Adipose tissue (tissue), 3 donors: ENCODE results near the gene ZNF878. TPM values are rescaled to one million over a fixed set of nuclear protein-coding genes. Genes with fewer than 3 reads are reported as not detected.
"Not testable (repeated sequence)": the region's sequence is repeated elsewhere in the genome, so short reads cannot be mapped to it uniquely, and the experiment has no call there.

Source experiments
- H3K27ac ChIP-seq: one replicate; pipeline ENCODE4 v1.5.1; 2013; ENCODE audit warnings: low read depth, low read length
- WGBS, 3 donors: extraction: QIAGEN DNeasy Blood & Tissue Kit; methylation state at CpG; one replicate each; pipeline ENCODE4 v1.1.7; 2013; 5-methylcytosine and 5-hydroxymethylcytosine counted together
- polyA plus RNA-seq, 3 donors: library from polyadenylated mRNA; stranded (reverse); fragments of 200-250 nt; gene quantifications; one replicate each; pipeline ENCODE4 v1.2.3, GENCODE V29; 2013
- donor health status: healthy with polysubstance abuse.
- donor health status: Bipolar disorder and iron deficiency.
- donor health status: healthy.

Gene ZNF878
- polyA plus RNA-seq: under 1 TPM in 2 of 3 donors, not detected in 1; 0.16 to 0.31 TPM

DNA sequence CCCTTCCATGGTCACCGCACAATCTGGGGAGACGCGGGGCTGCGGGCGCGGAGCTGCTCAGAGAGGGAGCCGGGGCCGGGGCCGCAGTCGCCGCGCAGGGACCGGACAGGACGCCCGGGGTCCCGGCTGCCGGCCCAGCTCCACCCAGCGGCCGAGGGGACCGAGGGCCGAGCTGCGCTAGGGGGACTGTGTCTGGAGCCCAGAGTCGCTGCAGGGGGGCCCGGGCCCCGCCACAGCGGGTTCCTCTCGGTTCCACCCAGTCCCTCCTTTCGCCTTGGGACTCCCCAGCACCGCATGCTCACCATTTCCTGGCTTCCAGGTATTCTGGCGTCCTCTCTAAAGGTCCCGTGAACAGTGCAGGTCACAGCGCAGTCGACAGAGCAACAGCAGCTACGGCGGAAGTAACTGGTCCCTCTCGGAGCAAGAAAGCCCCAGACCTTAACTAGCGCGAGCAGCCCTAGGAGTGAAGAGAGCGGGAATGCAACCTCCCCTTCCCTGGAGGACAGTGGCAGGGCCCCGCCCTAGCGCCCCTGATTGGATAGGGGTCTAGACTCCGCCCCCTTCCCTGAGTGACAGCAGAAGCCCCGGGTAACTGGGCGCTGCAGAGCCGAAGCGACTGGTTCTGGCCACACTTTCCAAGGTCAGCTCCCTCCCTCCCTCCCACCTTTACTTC lies at the start of gene ZNF878:
TSS of gene ZNF878 (minus strand) at position 465 of the 673 bp plus-strand sequence. CDS start at position 305, 160 bp downstream.
- peak within 1 kb of the TSS; percentile 51 for H3K27ac ChIP-seq
- 0 to 1% (median 1%) methylated on average over 41 to 46 of the region's 46 CpGs for WGBS, 3 donors

DNA sequence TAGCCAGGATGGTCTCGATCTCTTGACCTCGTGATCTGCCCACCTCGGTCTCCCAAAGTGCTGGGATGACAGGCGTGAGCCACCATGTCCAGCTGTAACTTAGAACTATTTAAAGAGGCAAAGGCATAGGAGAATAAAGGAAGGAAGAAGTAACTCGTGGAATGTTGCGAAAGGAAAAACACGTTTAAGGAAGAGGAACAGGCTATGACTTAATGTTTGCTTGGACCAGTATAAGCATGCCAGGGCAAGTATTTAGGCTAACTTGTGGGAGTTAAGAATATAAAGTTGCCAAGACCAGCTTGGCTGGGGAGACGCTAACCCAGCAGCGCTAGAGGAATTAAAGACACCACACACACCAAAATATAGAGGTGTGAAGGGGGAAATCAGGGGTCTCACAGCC lies 45.3 kb upstream of the ZNF878 start:
- no peak overlapping the region for H3K27ac ChIP-seq
- WGBS, 3 donors: 79 to 86% (median 80%) methylated on average over 9 of the region's 9 CpGs

DNA sequence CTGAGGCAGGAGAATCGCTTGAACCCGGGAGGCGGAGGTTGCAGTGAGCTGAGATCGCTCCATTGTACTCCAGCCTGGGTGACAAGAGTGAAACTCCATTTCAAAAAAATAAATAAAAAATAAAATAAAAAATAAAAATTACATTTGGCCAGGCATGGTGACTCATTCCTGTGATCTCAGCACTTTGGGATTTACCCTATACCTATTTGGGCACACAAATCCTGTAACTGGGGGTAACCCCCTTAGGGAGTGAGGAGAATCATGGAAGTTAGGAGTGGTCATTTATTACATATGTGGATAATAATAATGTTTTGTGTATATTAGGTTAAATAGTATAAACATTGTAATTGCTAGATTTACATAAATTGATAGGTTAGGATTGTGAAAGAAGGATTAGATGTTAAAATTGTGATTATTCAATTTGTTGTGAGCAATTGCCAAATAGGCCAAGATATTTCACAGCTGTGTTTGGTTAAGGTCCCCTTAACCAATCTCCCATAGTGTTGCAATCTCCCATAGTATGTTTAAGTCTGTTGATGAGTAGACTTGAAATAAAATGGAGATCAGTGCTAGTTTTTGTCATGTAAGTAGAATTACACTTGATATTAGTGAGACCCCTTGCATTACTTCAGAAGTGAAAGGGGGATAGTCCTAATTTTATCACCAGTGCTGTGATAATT lies 42.5 kb upstream of the ZNF878 start:
- WGBS, 3 donors: 97 to 100% (median 98%) methylated on average over 4 of the region's 4 CpGs
- H3K27ac ChIP-seq: no peak overlapping the region

DNA sequence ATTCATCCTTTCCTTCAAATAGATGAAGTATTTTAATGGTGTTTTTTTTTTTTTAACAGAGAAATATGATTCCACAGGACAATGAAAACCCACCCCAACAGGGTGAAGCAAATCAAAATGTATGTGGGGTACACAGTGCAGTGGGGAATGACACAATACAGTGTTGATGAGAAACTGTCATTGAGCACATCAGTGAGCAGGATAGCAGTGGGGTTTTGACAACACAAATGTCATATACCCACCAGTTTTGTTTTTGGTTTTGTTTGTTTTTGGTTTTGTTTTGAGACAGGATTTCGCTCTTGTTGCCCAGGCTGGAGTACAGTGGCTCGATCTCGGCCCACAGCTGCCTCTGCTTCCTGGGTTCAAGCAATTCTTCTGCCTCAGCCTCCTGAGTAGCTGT lies 41.0 kb upstream of the ZNF878 start:
- 89 to 100% (median 95%) methylated on average over 3 of the region's 3 CpGs for WGBS, 3 donors

DNA sequence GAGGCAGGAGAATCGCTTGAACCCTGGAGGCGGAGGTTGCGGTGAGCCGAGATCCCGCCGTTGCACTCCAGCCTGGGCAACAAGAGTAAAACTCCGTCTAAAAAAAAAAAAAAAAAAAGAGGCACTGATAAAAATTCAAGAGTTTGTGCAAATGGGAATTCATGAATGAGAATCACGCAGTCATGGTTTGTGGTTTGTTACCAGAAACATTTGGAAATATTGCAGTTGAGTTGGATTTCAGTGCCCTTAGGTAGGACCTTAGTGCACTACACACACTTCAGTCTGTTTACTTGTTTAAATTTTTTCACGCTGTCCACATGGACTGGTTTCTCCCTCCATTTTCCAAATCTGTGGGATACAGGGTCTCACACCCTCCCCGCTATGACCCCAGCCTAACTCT lies 40.2 kb upstream of the ZNF878 start:
- WGBS, 3 donors: 20 to 39% (median 20%) methylated on average over 10 of the region's 10 CpGs
- H3K27ac ChIP-seq: no peak overlapping the region

More for the DNA sequence above, 41.0 kb upstream of the ZNF878 start:
- H3K27ac ChIP-seq: no peak overlapping the region

DNA sequence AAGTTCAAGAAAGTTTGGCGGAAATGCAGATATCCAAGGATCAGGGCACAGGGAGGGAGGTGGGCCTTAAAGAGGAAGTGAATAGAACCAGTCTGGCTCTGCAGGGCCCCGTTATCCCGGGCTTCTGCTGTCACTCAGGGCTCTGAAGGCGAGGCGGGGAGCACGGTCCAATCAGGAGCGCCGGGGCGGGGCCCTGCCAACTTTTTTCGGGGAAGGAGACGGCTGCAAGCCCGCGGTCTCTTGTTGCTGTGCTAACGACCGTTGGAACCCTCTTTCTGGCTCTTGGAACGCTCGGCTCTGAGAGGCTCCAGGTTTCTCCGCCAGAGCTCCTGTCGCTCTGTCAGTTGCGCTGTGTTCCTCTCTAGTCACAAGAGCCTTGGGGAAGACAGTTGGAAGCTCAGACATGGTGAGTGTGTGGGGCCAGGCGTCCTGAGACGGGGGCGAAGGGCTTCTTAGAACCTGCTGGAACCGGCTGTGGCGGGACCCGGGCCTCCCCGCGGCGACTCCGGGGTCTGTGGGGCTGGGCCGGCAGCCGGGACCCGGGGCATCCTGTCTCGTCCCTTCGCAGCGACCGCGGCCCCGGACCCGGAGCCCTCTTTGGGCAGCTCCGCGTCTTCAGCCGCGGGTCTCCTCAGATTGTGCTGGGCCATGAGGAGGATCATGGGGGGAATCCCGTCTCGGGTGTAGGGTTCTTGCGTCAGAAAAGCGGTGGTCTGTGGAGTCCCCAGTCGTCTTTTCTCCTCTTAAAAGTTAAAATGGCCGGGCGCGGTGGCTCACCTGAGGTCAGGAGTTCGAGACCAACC lies 39.5 kb upstream of the ZNF878 start:
- 0 to 1% (median 1%) methylated on average over 50 to 53 of the region's 53 CpGs for WGBS, 3 donors
- no peak overlapping the region for H3K27ac ChIP-seq

- WGBS, 3 donors: 49 to 52% (median 50%) methylated on average over 5 of the region's 5 CpGs
- H3K27ac ChIP-seq: no peak overlapping the region
Measured at GRCh38 chr19:12090807-12091206, 38.0 kb upstream of the ZNF878 start.

GRCh38 chr19:12085074-12085818 lies 32.5 kb upstream of the ZNF878 start:
- WGBS, 3 donors: 87 to 93% (median 92%) methylated on average over 5 of the region's 5 CpGs
- H3K27ac ChIP-seq: no peak overlapping the region

DNA sequence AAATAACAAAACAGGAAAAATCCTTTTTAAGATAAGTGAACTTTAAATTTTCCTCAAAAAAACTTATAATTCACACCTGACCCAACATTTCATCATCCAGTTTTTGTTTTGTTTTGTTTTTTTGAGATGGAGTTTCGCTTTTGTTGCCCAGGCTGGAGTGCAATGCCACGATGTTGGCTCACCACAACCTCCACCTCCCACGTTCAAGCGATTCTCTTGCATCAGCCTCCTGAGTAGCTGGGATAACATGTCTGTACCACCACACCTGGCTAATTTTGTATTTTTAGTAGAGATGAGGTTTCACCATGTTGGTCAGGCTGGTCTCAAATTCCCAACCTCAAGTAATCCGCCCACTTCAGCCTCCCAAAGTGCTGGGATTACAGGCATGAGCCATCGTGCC lies 30.6 kb upstream of the ZNF878 start:
- not testable (repeated sequence) for H3K27ac ChIP-seq
- WGBS, 3 donors: 95 to 99% (median 98%) methylated on average over 6 of the region's 6 CpGs

DNA sequence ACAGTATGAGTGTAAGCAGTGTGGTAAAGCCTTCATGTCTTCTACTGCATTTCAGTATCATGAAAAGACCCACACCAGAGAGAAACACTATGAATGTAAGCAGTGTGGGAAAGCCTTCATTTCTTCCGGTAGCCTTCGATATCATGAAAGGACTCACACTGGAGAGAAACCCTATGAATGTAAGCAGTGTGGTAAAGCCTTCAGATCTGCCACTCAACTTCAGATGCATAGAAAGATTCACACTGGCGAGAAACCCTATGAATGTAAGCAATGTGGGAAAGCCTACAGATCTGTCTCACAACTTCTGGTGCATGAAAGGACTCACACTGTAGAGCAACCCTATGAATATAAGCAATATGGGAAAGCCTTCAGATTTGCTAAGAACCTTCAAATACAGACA lies 24.6 kb upstream of the ZNF878 start:
- WGBS, 3 donors: 81 to 98% (median 84%) methylated on average over 3 of the region's 3 CpGs
- H3K27ac ChIP-seq: no peak overlapping the region

DNA sequence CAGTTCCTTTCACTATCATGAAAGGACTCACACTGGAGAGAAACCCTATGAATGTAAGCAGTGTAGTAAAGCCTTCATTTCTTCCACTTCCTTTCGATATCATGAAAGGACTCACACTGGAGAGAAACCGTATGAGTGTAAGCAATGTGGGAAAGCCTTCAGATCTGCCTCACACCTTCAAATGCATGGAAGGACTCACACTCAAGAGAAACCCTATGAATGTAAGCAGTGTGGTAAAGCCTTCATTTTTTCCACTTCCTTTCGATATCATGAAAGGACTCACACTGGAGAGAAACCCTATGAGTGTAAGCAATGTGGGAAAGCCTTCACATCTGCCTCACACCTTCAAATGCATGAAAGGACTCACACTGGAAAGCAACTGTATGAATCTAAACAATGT lies 23.6 kb upstream of the ZNF878 start:
- 98 to 100% (median 99%) methylated on average over 3 of the region's 3 CpGs for WGBS, 3 donors
- not testable (repeated sequence) for H3K27ac ChIP-seq

GRCh38 chr19:12075538-12076139 lies 22.9 kb upstream of the ZNF878 start:
- 93 to 96% (median 95%) methylated on average over 3 of the region's 3 CpGs for WGBS, 3 donors
- no peak overlapping the region for H3K27ac ChIP-seq

DNA sequence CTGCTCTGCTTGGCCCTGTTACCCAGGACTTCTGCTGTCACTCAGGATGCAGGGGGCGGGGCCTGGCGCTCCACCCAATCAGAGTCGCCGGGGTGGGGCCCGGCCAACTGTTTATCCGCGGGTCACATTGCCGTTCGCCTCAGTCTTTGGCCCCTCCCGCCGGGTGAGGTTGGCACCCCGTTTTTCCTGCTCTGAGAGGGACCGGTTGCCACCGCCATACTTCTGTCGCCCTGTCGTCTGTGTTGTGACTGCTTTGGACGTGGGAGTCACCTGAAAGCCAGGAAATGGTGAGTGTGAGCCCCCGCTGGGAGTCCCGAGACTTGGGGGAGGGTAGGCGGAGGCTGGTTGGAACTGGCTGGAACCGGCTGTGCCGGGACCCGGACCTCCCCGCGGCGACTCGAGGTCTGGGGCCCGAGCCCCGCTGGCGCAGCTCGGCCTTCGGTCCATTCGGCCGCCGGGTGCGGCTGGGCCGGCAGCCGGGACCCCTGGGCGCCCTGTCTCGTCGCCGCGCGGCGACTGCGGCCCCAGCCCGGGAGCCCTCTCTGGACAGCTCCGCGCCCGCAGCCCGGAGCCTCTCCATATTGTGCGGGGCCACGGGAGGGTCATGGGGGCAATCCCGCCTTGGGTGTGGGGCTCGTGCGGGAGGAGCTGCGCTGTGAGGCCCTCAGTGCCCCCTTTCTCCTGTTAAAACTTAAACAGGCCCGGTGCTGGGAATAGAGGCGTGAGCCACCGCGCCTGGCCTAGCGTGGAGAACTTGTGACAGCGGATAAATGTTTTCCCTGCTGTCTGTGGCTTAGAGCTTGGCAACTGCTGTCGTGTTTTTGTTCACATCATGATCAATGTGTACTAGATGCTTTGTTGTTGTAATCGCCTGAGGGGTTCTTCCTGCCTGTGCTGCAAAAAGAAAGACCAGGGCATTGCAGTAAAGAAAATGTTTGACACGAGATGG lies 12.1 kb upstream of the ZNF878 start, which contains the start of gene ZNF844:
TSS of gene ZNF844 (plus strand) at position 142 of the 949 bp plus-strand sequence. CDS start at position 285, 143 bp downstream.
- WGBS, 3 donors: 1 to 2% (median 2%) methylated on average over 54 to 66 of the region's 66 CpGs

DNA sequence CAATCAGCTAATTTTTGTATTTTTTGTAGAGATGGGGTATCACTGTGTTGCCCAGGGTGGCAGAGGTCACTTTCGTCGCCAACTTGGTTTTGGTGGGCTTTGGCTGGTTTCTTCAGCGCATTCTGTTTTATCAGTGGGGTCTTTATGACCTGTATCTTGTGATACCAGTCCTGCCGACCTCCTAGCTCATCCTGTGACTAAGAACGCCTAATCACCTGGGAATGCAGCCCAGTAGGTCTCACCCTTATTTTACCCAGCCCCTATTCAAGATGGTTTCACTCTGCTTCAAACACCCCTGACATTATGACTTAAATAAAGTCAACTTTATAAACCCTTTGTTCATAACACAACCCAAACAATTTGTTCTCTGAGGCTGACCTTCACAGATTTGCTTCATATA lies 3.0 kb upstream of the ZNF878 start:
- 80 to 87% (median 81%) methylated on average over 5 of the region's 5 CpGs for WGBS, 3 donors
- no peak overlapping the region for H3K27ac ChIP-seq

More for the DNA sequence above, 12.1 kb upstream of the ZNF878 start, which contains the start of gene ZNF844:
- no peak within 1 kb of the TSS for H3K27ac ChIP-seq

DNA sequence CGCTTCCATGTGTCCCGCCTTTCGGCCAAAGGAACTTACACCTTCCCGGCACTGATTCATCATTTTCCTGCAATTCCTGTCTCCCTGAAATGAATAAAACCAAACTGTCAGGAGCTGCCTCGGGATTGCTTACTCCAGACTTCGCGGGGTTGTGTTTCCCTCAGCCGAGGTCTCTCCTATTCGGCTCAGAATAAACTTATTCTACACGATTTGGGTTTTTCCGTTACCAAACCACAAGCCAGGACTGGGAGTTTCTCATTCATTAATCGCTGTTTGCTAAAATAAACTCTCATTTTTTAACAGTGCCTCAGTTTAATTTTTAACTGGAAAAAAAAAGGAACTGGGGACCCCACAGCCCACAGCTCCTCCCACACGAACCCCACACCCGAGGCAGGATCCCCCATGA lies 667 bp downstream of the ZNF878 start:
- WGBS, 3 donors: 0 to 1% (median 1%) methylated on average over 14 of the region's 14 CpGs
- no peak overlapping the region for H3K27ac ChIP-seq

DNA sequence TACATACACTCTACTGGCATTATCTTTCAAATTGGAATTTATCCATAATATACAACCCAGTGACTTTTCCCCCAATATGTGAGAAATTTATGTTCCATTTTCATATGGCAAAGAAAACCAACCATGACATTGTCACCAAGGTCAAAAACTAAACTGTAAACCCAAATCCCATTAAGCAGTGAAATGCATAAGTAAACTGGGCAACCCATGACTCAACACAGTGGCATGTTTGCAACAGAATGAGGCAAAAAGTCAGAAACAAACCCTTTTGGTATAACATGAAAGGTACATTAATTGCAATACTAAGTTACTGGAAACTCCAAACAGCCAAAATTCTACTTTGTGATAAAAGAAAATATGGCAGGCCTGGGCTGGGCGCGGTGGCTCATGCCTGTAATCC lies 4.9 kb downstream of the ZNF878 start:
- WGBS, 3 donors: 96 to 100% (median 98%) methylated on average over 2 of the region's 2 CpGs
- H3K27ac ChIP-seq: no peak overlapping the region
